Activated B cell treated with CpG ODN at 0.5 μM for 24 hours (primary cell): Measurements from ENCODE around the gene FRMD5. TPM values are rescaled to one million over a fixed set of nuclear protein-coding genes. Genes with fewer than 3 reads are reported as not detected.
A peak's percentile ranks its signal among the peaks of the same experiment; 100 is the strongest.

Experiments used
- ATAC-seq: fragments of 200-7000 bp; cut with Tn5 transposase; one replicate; pipeline ENCODE4 v1.10.0; 2021; ENCODE audit warnings: low read depth, mild to moderate bottlenecking, moderate library complexity
- CTCF ChIA-PET: fragments of 350-600 bp; sonication (Branson Sonifier 250); formaldehyde crosslinking; loops from one replicate; lab custom pipeline; 2021; ENCODE audit warnings: antibody characterized with exemption; lab: Charles Lee
- POLR2A ChIA-PET: fragments of 350-600 bp; sonication (Branson Sonifier 250); formaldehyde crosslinking; loops from one replicate; lab custom pipeline; 2021; ENCODE audit warnings: antibody characterized with exemption; lab: Charles Lee
- DNase-seq: peaks from one replicate; pipeline ENCODE4 v3.0.0; 2022
- H3K27ac Mint-ChIP-seq: one replicate; pipeline ENCODE4 v1.8.0; 2020; ENCODE audit warnings: mixed read lengths
- H3K27me3 Mint-ChIP-seq: one replicate; pipeline ENCODE4 v1.8.0; 2021; ENCODE audit warnings: mixed read lengths
- H3K36me3 Mint-ChIP-seq: one replicate; pipeline ENCODE4 v1.8.0; 2021; ENCODE audit warnings: low read depth, mixed read lengths
- H3K4me1 Mint-ChIP-seq: one replicate; pipeline ENCODE4 v1.8.0; 2021; ENCODE audit warnings: mixed read lengths
- H3K4me3 Mint-ChIP-seq: one replicate; pipeline ENCODE4 v1.8.0; 2020; ENCODE audit warnings: mild to moderate bottlenecking, mixed read lengths
- H3K9me3 Mint-ChIP-seq: one replicate; pipeline ENCODE4 v1.8.0; 2020; ENCODE audit warnings: mixed read lengths
- intact Hi-C: fragments of 100-400 bp; cut with micrococcal nuclease; formaldehyde crosslinking; loops from one replicate; pipeline ENCODE4 v1.15.1; 2024
- total RNA-seq: library from RNA; stranded (reverse); gene quantifications from 2 replicates; pipeline ENCODE4 v1.2.3, GENCODE V29; 2022
- TF ChIP-seq, protein P1 (sequence below): fragments of 200-600 bp; IDR thresholded peaks from one replicate; pipeline ENCODE4 v1.8.0; 2022; ENCODE audit warnings: antibody characterized with exemption, mild to moderate bottlenecking

Gene FRMD5
- total RNA-seq, 1 donor from 2014 or later = 0.53 TPM

DNA sequence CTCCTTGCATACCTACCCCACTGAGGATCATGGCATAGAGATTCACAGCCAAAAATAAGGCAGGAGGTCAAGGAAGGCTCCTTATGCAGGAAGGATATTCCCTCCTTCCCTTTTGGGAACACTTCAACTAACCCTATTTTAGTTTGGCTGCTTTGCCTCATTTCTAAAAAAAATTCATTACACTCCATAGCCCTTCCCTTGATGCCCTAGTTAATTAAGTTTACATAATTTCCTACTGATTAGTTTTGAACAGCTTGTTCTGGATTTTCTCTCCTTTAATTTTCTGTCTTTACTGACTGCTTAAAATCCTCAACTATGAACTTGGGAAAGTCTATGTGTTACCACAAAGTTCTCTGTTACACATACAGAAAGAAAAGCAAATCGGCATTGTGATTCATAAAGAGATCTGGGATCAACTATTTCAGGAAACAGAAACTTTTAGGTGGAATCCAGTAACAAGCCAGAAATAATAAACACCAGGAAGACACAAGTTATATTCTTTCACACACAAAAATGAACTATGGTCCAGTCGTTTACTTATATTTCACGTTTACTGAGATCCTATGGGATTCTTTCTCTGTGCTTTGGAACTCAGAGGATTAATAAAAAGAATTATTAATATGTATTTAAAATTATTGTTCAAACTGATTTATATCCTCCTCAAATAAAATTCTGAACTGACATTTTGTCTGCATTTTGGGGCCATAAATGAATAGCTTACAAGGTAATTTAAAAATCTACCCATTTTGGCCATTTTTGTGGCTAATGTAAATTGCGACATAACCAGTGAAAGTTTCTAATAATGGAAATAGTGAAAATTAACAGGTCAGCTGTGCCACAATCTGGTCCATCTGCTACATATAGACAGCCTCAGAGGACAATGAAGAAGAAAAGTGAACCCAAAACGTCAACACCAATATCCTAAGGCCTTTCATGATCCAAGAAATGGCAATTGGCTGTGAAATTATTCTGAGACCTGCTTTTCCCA is 113.8 kb downstream of the FRMD5 start:
- ATAC-seq = no peak
- no peak for DNase-seq
- Mint-ChIP-seq H3K27ac (no peak overlapping the region), H3K4me3 (no peak overlapping the region), H3K36me3 (no peaks in the 10 kb centered on the region), H3K9me3 (peaks cover 2% of the 10 kb centered on the region), H3K4me1 (peaks cover 16% of the 10 kb centered on the region), H3K27me3 (no peaks in the 10 kb centered on the region)
- POLR2A ChIA-PET = no interaction called here
- TF ChIP-seq, protein P1, sequence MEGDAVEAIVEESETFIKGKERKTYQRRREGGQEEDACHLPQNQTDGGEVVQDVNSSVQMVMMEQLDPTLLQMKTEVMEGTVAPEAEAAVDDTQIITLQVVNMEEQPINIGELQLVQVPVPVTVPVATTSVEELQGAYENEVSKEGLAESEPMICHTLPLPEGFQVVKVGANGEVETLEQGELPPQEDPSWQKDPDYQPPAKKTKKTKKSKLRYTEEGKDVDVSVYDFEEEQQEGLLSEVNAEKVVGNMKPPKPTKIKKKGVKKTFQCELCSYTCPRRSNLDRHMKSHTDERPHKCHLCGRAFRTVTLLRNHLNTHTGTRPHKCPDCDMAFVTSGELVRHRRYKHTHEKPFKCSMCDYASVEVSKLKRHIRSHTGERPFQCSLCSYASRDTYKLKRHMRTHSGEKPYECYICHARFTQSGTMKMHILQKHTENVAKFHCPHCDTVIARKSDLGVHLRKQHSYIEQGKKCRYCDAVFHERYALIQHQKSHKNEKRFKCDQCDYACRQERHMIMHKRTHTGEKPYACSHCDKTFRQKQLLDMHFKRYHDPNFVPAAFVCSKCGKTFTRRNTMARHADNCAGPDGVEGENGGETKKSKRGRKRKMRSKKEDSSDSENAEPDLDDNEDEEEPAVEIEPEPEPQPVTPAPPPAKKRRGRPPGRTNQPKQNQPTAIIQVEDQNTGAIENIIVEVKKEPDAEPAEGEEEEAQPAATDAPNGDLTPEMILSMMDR = no peak
- CTCF ChIA-PET = no interaction called here
- intact Hi-C loops = no loop called here

DNA sequence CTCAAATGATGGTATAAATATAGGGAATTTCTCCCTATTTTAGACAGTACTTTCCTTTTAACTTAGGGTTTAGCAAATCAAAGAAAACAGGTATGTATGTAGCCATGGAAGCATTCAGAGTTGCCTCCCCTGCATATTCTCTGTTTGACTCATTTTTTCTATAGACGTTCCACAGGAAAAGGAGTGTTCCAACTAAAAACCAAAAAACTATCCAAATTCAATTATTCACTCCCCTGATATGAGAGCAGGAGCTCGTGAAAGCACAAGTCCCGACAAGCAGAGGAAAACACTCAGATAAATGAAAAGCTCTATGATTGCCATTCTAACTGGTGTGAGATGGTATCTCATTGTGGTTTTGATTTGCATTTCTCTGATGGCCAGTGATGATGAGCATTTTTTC is 119.5 kb downstream of the FRMD5 start:
- H3K27ac Mint-ChIP-seq = no peak overlapping the region
- DNase-seq = no peak
- no peaks in the 10 kb centered on the region for H3K36me3 Mint-ChIP-seq
- H3K4me3 Mint-ChIP-seq = no peak overlapping the region
- intact Hi-C loops = no loop called here
- ATAC-seq = no peak
- H3K9me3 Mint-ChIP-seq = peaks cover 2% of the 10 kb centered on the region
- POLR2A ChIA-PET = no interaction called here
- CTCF ChIA-PET = no interaction called here
- H3K27me3 Mint-ChIP-seq = peaks cover 2% of the 10 kb centered on the region
- TF ChIP-seq, protein P1 = no peak
- no peaks in the 10 kb centered on the region for H3K4me1 Mint-ChIP-seq

DNA sequence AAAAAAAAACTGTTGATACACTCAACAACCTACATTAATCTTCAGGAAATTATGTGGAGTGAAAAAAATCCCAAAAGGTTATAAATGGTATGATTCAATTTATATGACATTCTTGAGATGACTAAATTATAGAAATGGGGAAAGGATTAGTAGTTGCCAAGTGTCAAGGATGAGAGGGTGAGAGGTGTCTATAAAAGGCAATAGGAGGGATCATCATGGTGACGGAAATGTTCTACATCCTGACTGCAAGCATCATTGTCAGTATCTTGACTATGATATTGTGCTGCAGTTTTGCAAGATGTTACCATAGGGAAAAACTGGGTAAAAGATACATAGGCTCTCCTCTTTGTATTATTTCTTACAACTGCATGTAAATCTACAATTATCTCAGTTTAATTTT is 125.6 kb downstream of the FRMD5 start:
- TF ChIP-seq, protein P1 = no peak
- no peak for ATAC-seq
- DNase-seq = no peak
- intact Hi-C loops = loop anchor here (10.0 kb wide), 1 partner anchor 435 kb away; no protein-coding TSS in a partner anchor
- CTCF ChIA-PET = interaction anchor here (0.6 kb wide), 1 partner anchor 23 kb away, joined by 3 read pairs; no protein-coding TSS in a partner anchor
- Mint-ChIP-seq H3K27me3 (peaks cover 4% of the 10 kb centered on the region), H3K27ac (no peak overlapping the region), H3K4me1 (peaks cover 1% of the 10 kb centered on the region), H3K9me3 (no peaks in the 10 kb centered on the region), H3K36me3 (no peaks in the 10 kb centered on the region), H3K4me3 (no peak overlapping the region)
- POLR2A ChIA-PET = no interaction called here

DNA sequence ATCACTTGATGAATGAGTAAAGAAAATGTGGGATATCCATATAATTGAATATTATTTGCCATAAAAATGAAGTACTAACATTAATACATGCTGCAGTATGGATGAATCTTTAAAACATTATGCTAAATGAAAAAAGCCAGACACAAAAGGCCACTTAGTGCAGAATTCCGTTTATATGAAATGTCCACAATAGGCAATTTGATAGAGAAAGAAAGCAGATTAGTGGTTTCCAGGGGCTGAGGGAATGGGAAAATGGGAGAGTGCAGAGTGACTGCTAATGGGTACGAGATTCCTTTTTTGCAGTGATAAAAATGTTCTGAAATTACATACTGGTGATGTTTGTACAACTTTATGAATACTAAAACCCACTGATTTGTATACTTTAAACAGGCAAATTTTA is 126.7 kb downstream of the FRMD5 start:
- ATAC-seq = no peak
- TF ChIP-seq, protein P1 = no peak
- H3K27ac Mint-ChIP-seq = no peak overlapping the region
- peaks cover 1% of the 10 kb centered on the region for H3K4me1 Mint-ChIP-seq
- no peak for DNase-seq
- no peaks in the 10 kb centered on the region for H3K36me3 Mint-ChIP-seq
- H3K9me3 Mint-ChIP-seq = no peaks in the 10 kb centered on the region
- no peak overlapping the region for H3K4me3 Mint-ChIP-seq
- peaks cover 4% of the 10 kb centered on the region for H3K27me3 Mint-ChIP-seq
- ChIA-PET CTCF (no interaction called here), POLR2A (no interaction called here)
- intact Hi-C loops = loop anchor here (10.0 kb wide), 1 partner anchor 436 kb away; no protein-coding TSS in a partner anchor

DNA sequence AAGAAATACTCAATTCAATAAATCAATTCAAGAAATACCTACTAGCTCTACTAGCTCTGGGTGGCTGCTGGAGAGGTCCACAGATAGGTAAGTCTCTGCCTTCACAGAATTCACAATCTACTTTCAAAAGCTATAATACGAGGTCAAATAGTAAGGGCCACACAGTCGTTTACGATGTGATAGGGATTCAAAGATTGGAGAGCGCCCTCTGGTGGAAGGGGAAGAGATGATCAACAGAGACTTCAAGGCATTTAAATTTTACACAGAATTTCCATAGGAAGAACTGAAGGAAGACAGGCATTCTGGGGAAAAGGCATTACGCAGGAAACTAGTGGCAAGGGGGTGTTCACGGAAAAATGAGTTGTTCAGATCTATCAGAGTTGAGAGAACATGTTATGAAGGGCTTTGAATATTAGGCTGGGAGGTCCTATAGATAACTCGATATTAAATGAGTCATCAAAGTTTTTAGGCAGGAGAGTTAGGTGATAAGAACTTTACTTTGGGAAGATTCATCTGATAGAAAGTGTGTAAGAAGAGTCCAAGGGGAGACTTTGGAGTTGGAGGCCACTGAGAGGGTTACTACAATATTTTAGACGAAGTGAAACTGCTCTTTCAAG is 128.8 kb downstream of the FRMD5 start:
- Mint-ChIP-seq H3K4me3 (no peak overlapping the region), H3K4me1 (peaks cover 1% of the 10 kb centered on the region), H3K36me3 (no peaks in the 10 kb centered on the region), H3K27me3 (peaks cover 4% of the 10 kb centered on the region), H3K9me3 (no peaks in the 10 kb centered on the region), H3K27ac (no peak overlapping the region)
- ATAC-seq (peak; percentile 52), DNase-seq (peak; percentile 17)
- TF ChIP-seq, protein P1 = peak; percentile 30
- ChIA-PET POLR2A (interaction anchor here (1.0 kb wide), 1 partner anchor 162 kb away, joined by 5 read pairs; no protein-coding TSS in a partner anchor), CTCF (interaction anchor here (0.9 to 3.4 kb wide), 10 partner anchors 8 to 435 kb away, joined by 3 to 46 read pairs (median 4); no protein-coding TSS in a partner anchor)
- intact Hi-C loops = loop anchor here (1.0 to 10.0 kb wide), 3 partner anchors 162 to 438 kb away; no protein-coding TSS in a partner anchor
